ENCODE data around the gene NKAIN2. TPM values are rescaled to one million over a fixed set of nuclear protein-coding genes. Genes with fewer than 3 reads are reported as not detected.

The NKAIN2 gene
- total and polyA plus RNA-seq, 7 donors = under 0.01 to 4.4 (median 0.75) TPM; not detected in 1

GRCh38 chr6:124022641-124023040 is 219.0 kb downstream of the NKAIN2 start:
- H3K4me3 ChIP-seq = no peak overlapping the region
- H3K36me3 ChIP-seq = no peaks in the 10 kb centered on the region
- WGBS, 2 donors = 67 to 81% methylated on average over 2 of the region's 2 CpGs
- no peak overlapping the region for H3K27ac ChIP-seq
- intact Hi-C loops (cut with DNase I) = no loop called here
- DNase-seq = no peak
- TF ChIP-seq EP300 (IDR thresholded peaks at IDR 0.05) = no peak
- no peak for TF ChIP-seq POLR2AphosphoS5 (IDR thresholded peaks at IDR 0.05)
- TF ChIP-seq POLR2A (IDR thresholded peaks at IDR 0.05) = no peak
- no peaks in the 10 kb centered on the region for H3K27me3 ChIP-seq
- H3K4me1 ChIP-seq = no peaks in the 10 kb centered on the region
- H3K9me3 ChIP-seq = no peaks in the 10 kb centered on the region

- no peaks in the 10 kb centered on the region for H3K4me1 ChIP-seq
- TF ChIP-seq EP300 (IDR thresholded peaks at IDR 0.05) = no peak
- TF ChIP-seq POLR2A (IDR thresholded peaks at IDR 0.05) = no peak
- no peak for TF ChIP-seq CTCF (IDR thresholded peaks at IDR 0.05)
- TF ChIP-seq POLR2AphosphoS5 (IDR thresholded peaks at IDR 0.05) = no peak
- H3K9me3 ChIP-seq = no peaks in the 10 kb centered on the region
- no peak overlapping the region for H3K27ac ChIP-seq
- H3K4me3 ChIP-seq = no peak overlapping the region
- intact Hi-C loops (cut with DNase I) = no loop called here
- no peak for DNase-seq
- WGBS, 2 donors = 65 to 83% methylated on average over 2 of the region's 2 CpGs
- no peaks in the 10 kb centered on the region for H3K36me3 ChIP-seq
- no peaks in the 10 kb centered on the region for H3K27me3 ChIP-seq
These were observed 223.0 kb downstream of the NKAIN2 start for GRCh38 chr6:124026694-124027093.

DNA sequence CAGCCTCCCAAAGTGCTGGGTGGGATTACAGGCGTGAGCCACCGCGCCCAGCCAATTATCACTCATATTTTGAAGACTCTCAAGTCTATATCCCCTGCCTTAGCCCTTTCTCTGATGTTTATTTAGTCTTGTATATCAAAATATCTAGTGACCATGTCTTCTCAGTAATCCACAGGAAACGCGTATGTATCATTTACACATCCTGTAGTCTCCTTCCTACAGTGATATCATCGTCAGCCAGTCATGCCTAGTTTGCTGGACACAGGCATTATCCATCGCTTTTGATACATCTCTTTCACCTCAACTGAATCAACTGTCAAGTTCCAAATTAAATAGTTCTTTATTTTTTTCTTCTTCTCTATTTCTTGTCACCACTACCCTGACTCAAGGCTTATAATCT is 223.7 kb downstream of the NKAIN2 start:
- no peaks in the 10 kb centered on the region for H3K4me1 ChIP-seq
- intact Hi-C loops (cut with DNase I) = no loop called here
- WGBS, 2 donors = 92 to 94% methylated on average over 7 of the region's 7 CpGs
- DNase-seq = no peak
- H3K27me3 ChIP-seq = no peaks in the 10 kb centered on the region
- H3K4me3 ChIP-seq = no peak overlapping the region
- no peak for TF ChIP-seq CTCF (IDR thresholded peaks at IDR 0.05)
- TF ChIP-seq EP300 (IDR thresholded peaks at IDR 0.05) = no peak
- TF ChIP-seq POLR2AphosphoS5 (IDR thresholded peaks at IDR 0.05) = no peak
- no peak for TF ChIP-seq POLR2A (IDR thresholded peaks at IDR 0.05)
- no peaks in the 10 kb centered on the region for H3K9me3 ChIP-seq
- no peaks in the 10 kb centered on the region for H3K36me3 ChIP-seq
- no peak overlapping the region for H3K27ac ChIP-seq

DNA sequence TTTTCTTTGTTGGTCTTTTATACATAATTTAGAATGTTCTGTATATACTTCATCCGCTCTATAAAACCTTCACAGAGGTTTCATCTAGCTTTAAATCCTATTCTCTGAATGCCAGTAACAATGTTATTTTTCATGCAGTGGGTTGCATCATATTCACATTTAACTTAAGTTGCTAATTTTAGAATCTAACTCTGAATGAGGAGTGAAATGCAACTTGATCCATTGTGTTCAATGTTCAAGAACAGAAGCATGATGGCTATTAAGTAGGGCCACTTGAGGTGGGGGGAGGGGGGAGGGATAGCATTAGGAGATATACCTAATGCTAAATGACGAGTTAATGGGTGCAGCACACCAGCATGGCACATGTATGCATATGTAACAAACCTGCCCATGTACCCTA is 224.5 kb downstream of the NKAIN2 start:
- Histone ChIP-seq H3K4me1 (no peaks in the 10 kb centered on the region), H3K27me3 (no peaks in the 10 kb centered on the region), H3K4me3 (no peak overlapping the region), H3K9me3 (no peaks in the 10 kb centered on the region), H3K27ac (no peak overlapping the region), H3K36me3 (no peaks in the 10 kb centered on the region)
- no peak for DNase-seq
- TF ChIP-seq POLR2A (IDR thresholded peaks at IDR 0.05) = no peak
- no peak for TF ChIP-seq EP300 (IDR thresholded peaks at IDR 0.05)
- no peak for TF ChIP-seq CTCF (IDR thresholded peaks at IDR 0.05)
- no peak for TF ChIP-seq POLR2AphosphoS5 (IDR thresholded peaks at IDR 0.05)
- WGBS, 2 donors = 89% methylated on average over 2 of the region's 2 CpGs
- intact Hi-C loops (cut with DNase I) = no loop called here

GRCh38 chr6:124029567-124029966 is 225.9 kb downstream of the NKAIN2 start:
- no peak for DNase-seq
- no peaks in the 10 kb centered on the region for H3K36me3 ChIP-seq
- no peaks in the 10 kb centered on the region for H3K4me1 ChIP-seq
- intact Hi-C loops (cut with DNase I) = no loop called here
- H3K27me3 ChIP-seq = no peaks in the 10 kb centered on the region
- 87 to 89% methylated on average over 5 of the region's 5 CpGs for WGBS, 2 donors
- H3K27ac ChIP-seq = no peak overlapping the region
- no peak overlapping the region for H3K4me3 ChIP-seq
- TF ChIP-seq EP300 (IDR thresholded peaks at IDR 0.05) = no peak
- TF ChIP-seq POLR2AphosphoS5 (IDR thresholded peaks at IDR 0.05) = no peak
- no peak for TF ChIP-seq CTCF (IDR thresholded peaks at IDR 0.05)
- no peak for TF ChIP-seq POLR2A (IDR thresholded peaks at IDR 0.05)
- no peaks in the 10 kb centered on the region for H3K9me3 ChIP-seq

Data from sigmoid colon (tissue), 7 donors.